DLD1 (cell line): ENCODE results near the gene LBR.

Experiments
- in situ Hi-C: cut with HindIII; loops from 2 replicates; pipeline ENCODE4 v1.10.0; 2017; ENCODE audit warnings: low sequenced_read_pairs

LBR gene

DNA sequence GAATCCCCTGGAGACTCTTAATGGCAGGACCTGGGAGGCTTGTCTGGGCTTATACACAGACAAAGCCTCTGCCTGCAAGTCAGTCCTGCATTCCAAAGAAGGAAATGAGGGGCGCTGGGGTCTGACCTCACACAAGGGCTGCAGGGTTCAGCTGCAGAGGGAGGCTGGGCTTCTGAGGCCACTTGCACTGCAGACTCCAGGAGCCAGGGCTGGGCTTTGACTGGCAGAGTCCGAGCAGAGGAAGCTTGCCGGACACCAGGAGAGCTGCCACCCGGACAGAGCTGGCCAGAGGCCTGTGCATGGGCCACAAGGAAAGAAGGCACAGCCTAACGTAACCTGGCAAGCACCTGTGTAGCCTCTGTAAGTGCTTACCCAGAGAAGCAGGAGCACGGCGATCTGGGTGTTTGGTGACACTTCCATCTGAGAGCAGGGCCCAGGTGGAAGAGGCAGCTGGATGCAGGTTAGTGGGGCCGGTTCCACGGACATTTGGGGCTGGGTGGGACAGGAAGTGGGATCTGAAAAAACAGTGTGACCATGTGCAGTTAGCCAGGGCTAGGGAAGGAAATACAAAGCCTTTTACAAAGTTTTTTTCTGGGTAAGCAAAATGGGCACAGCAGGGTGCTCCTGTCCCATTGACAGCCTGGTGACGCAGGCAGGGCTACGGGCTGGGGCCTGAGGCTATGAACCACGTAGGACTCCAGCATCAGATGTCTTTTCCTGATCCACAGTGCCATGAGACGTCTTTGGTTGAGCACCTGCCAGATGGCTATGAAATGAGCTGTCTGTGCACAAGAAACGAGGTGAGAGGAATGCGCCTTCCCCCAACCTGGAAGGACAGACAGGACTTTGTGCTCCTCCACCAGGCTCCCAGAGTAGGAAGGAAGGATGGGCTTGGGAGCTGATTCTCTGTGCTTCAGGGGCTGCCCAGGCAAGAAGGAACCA, 37.3 kb upstream of the LBR start:
- in situ Hi-C loops, result no loop called here

DNA sequence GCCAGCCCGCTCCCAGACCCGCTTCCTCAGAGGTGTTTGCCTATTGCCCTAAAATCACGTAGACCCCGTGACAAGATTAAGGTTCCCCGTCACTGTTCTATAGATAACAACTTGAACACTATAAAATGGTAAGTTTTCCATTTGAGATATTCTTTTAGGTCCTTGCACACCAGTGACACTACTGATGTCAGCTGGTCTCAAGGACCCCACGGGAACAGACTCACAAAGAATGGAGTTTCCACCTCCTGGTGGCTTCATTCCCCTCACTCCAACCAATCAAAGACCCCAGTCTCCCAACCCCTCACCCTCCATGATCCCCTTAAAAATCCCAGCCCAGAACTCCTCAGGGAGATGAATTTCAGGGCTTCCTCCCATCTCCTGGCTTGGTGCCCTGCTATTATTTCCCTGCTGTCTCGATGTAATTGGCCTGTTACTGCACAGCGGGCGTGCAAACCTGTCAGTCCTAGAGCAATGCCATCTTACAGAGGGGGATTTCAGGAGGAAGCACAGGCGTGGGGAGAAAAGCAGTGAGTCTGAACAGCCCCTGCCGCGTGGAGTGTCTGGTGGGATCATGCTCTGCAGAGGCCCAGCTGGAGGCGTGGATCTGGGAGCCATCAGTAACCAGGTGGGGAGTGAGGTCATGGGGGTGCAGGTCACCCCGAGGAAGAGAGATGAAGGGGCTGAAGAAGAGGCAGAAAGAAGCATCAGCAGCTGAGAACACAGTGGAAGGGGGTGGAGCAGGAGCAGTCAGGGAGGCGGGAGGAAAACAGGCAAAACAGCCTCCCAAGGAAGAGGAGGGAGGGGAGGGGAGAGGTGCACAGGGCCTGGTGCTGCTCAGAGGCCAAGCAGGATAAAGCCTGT, 35.1 kb upstream of the LBR start:
- in situ Hi-C loops, result no loop called here

DNA sequence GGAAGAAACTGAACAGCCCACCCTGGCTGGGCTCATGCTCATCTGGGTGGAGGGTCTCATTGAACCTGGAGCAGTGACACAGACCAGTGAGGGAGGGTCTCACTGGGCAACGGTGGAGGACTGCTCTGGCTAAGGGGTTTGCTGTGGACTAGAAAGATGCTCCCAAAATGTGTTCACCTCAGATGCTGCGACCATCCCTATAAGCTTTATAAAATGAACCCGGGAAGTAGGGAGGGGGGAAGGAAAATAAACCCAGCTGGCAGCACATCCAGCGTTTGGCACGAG, 34.5 kb upstream of the LBR start:
- in situ Hi-C loops, result no loop called here

DNA sequence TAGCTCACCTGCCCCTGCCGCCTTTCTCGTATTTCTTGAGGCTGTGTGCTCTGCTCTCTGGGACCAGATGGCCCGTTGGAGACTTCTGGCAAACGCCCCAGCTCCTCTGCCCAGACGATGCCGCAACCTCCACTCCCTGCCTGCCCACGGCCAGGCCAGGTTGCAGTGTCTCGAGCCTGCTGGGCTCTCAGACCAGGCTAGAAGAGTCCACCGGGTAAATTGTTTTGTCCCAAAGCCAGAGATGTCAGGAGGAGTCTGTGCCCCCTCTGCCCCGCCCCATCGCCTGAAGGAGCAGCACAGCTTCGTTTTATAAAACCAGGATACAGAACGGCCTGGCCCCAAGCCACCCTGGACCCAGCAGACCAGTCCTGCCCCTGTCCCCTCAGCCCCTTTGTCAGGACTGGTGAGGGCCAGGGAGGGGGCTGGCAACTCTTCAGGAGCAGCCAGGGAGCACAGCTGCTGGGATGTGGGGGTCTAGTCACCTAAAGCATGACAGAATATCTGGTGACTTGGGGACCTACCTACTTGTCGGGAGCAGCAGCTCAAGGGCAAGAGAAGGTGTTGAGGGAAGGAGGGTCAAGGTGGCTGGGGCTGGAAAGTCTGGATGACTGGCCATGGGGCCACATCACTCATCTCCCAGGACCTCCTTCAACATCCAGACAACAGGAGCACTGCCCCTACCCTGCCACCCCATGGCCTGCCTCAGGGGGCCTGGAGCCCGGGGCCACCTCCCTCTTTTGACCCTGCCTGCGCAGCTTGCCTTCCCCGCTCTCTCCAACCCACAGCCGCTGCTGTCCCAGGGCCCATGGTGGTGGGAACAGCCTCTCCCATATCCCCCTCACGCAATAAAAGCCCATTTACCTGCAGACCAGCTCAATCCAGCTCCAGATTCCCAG, 33.9 kb upstream of the LBR start:
- in situ Hi-C loops, result no loop called here

DNA sequence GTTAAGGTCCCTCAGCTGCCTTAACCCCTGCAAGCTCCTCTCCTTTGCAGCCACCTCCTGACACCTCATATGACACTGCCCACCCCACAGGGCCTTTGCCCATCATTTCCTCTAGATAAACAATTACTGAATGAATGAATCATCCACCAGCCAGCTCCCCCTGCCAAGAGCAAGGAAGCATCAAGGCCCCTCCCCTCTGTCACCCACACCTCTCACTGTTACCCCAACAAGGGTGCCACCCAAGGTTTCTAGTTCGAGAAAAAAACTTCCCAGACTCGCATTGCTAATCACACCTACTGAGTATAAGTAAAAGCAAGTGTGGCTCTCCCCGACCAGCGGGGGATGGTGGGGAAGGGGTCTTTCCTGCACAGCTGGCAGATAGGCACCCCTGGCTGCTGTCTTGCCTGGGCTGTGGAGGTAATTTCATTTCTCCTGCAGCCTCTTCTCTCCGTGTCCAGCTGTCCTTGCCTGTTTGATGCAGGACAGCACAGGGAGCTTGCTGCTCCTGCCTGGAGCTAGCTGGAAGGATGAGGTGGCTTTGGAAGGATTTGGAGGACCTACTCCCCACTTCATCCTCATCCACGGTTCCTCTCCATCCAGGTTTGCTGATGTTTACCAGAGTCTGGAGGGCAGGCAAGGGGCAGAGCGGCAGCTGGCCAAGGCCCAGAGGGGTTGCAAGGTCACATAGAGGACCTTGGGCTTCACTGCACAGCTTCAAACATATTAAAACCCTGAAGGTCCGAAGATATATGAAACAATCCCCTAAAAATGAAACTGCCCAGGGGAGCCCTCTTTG, 33.1 kb upstream of the LBR start:
- in situ Hi-C loops, result no loop called here

DNA sequence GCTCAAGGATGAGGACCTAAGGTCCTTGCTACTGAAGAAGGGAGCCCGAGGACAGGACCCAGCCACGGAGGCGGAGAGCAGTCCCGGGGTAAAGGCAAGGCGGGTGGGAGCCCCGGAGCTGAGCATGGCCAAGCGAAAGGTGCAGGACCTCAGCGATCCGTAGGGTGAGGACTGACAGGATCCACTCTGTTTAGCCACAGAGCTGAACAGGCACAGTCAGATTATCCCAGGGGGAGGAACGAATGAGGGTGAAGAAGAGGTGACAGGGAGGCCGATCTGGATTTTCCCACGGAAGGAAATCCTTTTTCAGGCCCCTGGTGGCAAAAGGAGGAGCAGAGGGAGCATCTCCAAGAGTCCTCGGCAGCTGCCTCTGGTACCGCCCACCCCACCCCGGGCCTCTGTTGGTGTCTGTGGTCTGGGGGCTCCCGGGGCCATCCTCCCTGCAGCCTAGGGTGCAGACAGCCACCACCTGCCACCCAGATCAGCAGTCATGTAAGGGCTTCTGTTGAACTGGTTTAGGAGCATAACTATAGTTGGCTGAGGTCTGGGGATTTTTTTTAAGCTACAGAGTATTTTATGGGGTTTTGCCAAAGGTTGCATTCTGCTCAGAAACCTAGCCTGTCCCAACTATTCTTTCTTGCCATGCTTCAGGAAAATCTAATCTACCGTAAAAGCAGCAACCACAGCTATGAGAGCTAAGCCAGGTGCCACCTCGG, 32.3 kb upstream of the LBR start:
- in situ Hi-C loops, result no loop called here

DNA sequence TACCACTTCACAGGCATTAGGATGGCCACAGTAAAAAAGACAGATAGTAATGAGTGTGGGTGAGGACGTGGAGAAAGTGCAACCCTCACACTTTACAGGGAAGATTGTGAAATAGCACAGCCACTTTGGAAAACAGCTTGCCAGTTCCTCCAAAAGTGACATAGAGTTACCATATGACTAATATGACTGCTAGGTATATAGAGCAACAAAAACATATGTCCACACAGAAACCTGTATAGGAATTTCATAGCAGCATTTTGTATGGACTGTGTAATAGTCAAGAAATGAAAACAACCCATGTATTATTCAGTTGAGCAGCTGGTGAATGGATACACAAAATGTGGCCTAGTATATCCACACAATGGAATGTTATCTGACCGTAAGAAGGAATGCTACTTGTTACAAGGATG, 30.4 kb upstream of the LBR start:
- in situ Hi-C loops, result no loop called here

DNA sequence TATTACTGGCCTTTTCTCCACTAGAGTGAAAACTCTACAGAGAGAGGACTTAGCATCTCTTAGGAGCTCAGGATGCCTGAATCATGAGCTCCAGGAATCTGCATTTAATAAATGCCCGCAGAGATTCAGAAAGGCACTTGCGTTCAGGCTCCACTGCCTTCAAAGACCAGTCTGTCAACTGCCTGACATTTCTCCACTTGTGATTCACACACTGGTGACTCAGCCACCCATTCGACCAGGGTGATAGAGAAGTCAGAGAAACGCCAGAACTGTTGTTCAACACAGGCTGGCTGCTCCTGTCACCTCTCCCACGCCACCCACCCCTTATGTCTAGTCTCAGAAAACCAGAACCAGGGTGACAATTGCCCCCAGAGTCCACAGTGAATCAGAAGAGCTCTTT, 26.9 kb upstream of the LBR start:
- in situ Hi-C loops, result no loop called here

DNA sequence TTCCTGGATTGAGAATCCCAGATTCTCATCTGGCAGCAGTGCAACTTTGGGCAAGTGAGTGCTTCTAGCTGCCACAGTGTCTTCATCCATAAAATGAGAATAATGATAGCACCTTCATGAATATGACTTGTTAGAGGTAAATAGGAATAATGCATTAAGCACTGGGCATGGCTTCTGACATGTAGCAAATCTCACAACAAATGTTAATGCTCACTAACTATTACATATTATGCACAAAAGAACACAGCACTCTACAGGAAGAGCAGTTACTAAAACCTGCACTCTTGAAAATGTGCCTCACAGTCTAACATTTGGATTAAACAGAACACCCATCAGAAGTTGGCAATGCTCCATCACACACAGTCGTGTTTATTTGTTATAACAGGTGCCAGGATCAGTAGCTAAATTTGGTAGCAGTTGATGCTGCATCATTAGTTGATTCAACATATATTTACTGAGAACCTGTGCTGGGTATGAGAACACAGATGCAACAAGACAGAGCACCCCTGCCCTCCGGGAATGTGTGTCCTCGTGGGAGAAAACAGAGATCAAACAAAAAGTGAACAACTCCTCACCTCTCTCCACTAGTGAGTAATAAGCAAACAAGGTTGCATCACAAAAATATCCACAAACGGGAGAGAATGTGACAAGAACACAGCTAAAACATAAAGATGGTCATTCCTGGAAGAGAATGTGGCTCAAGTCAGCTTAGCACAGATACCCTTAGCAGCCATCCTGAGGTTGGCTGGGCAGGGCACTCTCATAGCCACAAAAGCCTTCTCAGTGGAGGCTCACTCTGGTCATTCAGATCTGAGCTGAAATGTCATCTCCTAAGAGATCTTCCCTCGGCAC, 26.2 kb upstream of the LBR start:
- in situ Hi-C loops, result no loop called here

DNA sequence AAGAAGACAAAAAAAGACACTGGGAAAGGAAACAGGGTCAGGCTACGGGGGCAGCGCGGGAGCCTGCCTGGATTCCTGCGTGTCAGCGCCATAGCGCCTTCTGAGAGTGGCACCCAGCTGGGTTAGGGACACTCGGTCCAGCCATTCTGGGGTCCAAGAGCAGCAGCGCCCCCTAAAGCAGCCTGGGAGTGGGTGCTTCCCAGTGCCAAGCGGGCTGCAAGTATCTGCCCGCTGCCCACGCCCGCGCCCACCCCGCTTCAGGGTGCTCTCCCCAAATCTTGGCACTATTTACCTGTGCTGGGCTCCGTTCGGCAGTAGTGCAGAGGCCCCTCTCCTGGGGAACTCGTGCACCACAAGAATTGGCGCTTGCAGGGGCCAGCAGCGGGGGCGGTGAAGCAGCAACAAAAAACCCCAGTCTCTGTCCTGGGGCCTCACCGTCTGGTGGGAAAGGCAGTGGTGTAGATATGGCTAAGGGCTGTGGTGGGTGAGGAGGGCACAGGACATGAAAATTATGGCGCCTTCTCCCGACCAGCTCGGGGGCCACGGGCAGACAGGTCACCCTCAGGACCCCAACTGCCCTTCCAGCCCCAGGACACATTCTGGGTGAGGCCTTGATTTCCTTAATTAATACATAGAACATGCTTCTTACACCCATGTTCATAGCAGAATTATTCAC, 24.1 kb upstream of the LBR start:
- in situ Hi-C loops, result no loop called here

DNA sequence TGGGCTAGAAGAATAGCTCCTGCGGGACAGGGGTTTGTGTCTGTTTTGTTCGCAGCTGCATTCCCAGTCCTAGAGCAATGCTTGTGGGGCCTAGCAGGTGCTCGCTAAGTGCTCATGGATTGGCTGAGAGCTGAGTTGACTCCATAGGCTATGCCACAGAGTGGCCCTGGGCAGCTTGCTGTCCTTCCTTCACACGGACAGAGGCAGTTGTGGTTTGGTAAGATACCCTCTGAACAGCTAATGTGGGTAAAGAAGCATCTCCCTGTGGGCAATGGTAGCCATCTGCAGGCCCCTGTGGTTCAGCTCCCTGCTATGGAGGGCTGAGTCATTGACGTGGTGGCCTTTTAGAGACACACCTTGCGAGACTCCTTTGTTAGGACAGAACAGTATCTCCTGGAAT, 23.5 kb upstream of the LBR start:
- in situ Hi-C loops, result no loop called here

DNA sequence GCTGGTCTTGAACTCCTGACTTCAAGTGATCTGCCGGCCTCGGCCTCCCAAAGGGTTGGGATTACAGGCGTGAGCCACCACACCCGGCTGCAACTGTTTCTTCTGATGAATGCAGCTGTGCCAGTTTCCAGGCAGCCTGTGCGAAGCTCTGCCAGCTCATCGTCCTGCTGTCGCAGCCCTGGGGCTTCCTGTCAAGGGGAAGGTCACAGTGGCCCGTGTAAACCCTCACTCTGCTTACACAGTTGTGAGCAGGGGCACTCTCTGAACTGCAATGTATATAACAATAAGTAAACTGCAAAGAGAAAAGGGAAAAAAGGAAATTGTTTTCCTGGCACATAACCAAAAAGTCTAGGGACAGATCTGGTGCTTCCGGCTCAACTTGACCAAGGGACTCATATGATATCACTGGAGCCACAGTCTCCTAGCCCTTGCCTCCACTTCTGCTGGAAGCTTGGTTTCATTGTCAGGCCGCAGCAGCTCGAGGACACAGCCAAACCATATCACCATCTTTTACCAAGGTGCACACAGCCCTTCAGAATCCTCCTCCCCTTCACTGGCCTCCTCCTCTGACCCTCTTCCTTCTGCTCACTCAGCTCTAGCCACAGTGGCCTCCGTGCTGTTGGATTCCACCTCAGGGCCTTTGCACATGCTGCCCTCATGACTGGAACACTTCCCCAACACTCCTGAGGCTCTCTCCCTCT, 22.8 kb upstream of the LBR start:
- in situ Hi-C loops, result no loop called here

DNA sequence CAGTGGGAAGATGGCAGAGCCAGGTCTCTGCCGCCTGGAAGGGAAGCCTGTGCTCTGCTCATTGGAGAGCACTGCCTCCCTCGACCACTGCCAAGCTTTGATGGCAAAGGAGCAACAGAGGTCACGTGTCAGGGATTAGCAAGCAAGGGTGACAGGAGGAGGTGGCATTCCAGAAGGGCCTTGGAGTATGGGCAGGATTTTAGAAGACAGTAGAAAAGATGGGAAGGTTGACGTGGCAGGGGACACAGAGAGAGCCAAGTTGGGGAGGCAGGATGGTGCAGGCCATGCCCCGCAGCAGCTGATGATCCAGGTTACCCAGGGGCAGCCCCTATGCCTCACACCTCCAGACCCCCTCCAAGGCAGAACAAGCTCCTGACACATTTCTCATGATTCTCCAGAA, 21.9 kb upstream of the LBR start:
- in situ Hi-C loops, result loop anchor here (5.0 kb wide), 1 partner anchor 103 kb away; no protein-coding TSS in a partner anchor

DNA sequence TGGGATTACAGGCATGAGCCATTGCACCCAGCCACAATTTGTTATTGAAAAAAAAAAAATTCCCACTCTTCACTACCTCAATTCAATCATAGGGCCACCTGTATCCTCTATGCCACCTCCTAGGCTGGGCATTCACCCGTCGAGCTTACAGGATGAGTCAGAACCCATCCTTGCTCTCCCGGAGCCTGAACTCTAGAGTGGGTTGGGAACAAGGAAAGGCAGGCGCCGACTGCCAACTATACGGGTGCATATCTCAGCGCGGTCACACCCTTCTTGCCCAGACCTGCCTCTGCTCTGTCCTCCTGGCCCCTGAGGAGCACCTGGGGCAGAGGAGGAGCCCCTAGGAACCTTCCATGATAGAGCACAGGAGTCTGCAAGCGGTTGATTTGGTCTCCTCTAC, 21.4 kb upstream of the LBR start:
- in situ Hi-C loops, result loop anchor here (5.0 kb wide), 1 partner anchor 103 kb away; no protein-coding TSS in a partner anchor

DNA sequence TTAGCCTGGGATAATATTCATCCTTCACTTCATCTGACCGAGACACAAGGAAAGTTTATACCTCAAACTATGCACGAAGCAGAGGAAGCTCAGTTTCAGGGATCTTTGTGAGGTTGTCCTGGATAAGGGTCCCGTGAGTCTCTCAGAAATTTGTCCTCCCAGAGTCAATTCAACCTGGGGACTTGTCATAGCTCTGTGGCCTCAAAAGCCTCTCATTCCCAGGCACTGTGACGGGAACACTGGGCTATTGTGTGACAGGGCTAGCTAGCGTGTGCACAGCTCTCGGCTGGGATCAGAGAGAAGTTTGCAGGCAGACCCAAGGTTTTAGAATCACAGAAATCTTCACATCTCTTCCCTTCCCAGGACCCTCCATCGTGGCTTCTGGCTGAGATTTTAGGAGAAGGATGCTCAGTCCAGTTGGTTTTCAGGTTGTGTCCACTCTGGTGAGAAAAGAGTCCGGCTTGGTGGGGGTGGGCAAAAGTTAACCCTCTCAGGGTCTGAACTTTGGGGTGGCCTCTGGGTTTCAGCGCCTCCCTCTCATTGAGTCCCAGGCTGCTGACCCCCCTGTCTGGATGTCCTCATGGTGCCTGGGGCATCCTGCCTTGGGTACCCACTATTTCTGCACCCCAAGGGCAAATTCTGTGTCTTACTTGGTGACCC, 20.4 kb upstream of the LBR start:
- in situ Hi-C loops, result loop anchor here (5.0 kb wide), 1 partner anchor 104 kb away; no protein-coding TSS in a partner anchor

DNA sequence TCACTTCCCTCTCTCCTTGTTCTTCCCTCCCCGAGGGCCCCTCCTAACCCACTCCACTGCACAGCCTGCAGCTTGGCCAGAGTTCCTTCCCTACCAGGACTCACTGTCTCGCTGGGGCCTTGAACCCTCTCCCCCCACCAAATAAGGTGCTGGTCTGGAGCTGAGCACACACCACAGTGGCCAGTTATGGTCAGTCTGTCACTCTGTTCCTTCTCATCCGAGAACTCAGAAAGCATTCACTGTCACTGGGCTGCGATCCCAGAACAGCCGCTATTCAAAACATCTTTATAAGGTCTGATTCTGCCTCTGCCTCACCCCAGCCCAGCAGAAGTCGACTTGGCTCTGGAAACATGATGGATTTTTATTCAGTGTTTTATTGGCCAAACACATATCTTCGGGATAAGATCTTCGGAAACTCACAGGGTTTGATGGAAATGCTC, 19.8 kb upstream of the LBR start:
- in situ Hi-C loops, result loop anchor here (5.0 kb wide), 1 partner anchor 105 kb away; no protein-coding TSS in a partner anchor
